ENCODE data around the gene HIVEP3.

Gene HIVEP3

GRCh38 chr1:41894101-41894807 is 24.5 kb downstream of the HIVEP3 start:
- no peak for DNase-seq (ENCODE audit: low spot score)

DNA sequence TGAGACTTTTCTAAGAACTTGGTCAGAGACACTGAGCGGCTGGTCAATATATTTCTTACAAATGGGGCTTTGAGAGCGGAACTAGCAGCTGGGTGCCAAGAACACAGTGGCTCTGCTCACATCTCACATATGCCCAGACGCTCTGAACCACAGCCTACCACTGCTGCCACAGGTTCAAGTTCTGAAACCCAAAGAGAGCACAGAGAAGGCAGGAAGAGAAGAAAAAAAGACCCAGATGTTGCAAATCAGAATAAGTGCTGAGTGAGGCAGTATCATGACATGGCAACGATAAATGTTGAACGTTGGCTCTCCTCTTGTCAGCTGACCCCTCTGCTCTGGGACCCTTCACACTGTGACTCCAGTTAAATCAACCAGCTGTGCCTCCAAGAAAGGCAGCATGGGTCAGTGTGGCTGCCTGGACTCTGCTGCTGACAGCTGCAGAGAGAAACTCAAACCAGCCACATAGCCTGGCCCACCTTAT is 26.4 kb downstream of the HIVEP3 start:
- DNase-seq (ENCODE audit: low spot score), result no peak

GRCh38 chr1:41891199-41891896 is 27.4 kb downstream of the HIVEP3 start:
- DNase-seq (ENCODE audit: low spot score), result no peak

- DNase-seq (ENCODE audit: low spot score), result peak; percentile 18
Observed at GRCh38 chr1:41890825-41891198, 27.9 kb downstream of the HIVEP3 start.

DNA sequence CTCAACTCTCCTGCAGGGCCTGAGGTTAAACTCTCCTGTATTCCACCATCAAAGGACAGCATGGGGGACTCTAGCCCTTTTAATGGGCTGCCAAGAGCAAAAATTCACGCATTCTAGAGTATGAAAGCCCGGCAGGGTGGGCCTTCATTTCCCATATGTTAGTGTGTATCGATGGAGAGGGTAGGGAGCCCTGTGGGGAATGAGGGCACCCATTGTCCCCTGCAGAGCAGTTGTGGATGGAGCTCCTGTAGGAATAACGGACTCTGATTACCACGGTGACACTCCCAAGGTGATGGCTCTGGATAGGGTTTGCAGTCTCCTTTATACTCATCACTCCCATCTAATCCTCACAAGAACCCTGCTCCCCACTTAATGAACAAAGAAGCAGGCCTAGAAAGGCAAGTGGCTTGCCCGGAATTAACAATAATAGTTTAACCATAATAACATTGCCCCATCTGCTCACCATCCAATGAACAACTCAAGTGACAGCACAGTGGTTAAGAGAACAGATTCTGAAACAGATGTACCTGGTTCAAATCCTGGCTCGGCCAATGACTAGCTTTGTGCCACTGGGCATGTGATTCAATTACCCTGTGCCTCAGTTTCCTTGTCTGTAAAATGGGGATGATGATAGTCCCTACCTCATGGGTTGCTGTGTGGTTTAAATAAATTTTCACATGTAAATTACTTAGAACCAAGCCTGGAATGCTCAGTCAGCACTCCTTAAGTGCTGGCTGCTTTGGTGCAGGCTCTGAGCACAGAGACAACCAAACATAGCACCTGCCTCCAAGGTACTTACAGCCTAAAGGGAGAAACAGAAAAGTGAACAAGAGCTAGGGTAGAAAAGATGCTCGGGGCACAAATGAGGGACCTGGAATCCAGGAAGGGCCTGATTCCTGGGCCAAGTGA is 29.0 kb downstream of the HIVEP3 start:
- DNase-seq (ENCODE audit: low spot score), result no peak

DNA sequence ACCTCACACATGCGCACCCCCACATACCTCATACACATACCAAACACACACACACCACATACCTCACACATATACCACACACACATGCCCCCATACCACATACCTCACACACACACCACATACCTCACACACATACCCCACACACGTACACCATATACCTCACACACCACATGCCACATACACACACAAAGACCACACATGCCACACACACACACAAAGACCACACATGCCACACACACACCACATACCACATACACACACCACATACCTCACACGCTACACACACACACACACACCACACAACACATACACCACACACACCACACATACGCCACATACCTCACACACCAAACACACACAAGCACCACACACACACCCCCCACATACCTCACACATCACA is 30.0 kb downstream of the HIVEP3 start:
- DNase-seq (ENCODE audit: low spot score), result no peak

DNA sequence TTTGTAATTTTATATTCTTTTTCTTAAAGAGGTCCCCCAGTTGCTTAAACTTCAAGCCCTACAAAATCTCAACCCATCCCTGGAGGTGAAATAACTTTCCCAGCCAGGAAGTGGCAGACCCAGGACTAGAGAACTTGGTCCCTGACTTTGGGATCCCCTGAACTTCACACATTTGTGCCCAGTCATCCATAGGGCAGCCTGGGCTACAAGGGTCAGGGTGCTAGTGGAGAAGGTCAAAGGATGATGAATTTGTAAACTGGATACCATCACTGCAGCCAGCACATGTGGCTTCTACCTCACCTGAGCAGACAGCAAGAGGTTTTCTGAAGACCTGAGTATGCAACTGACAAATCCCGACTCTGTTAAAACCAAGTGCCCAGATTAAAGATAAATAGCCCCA is 31.4 kb downstream of the HIVEP3 start:
- DNase-seq (ENCODE audit: low spot score), result no peak

- DNase-seq (ENCODE audit: low spot score), result no peak
Observed at GRCh38 chr1:41884256-41885230, 34.2 kb downstream of the HIVEP3 start.

GRCh38 chr1:41883507-41883906 is 35.2 kb downstream of the HIVEP3 start:
- DNase-seq (ENCODE audit: low spot score), result no peak

- no peak for DNase-seq (ENCODE audit: low spot score)
Observed at GRCh38 chr1:41882486-41882885, 36.2 kb downstream of the HIVEP3 start.

- no peak for DNase-seq (ENCODE audit: low spot score)
Observed at GRCh38 chr1:41882068-41882477, 36.6 kb downstream of the HIVEP3 start.

DNA sequence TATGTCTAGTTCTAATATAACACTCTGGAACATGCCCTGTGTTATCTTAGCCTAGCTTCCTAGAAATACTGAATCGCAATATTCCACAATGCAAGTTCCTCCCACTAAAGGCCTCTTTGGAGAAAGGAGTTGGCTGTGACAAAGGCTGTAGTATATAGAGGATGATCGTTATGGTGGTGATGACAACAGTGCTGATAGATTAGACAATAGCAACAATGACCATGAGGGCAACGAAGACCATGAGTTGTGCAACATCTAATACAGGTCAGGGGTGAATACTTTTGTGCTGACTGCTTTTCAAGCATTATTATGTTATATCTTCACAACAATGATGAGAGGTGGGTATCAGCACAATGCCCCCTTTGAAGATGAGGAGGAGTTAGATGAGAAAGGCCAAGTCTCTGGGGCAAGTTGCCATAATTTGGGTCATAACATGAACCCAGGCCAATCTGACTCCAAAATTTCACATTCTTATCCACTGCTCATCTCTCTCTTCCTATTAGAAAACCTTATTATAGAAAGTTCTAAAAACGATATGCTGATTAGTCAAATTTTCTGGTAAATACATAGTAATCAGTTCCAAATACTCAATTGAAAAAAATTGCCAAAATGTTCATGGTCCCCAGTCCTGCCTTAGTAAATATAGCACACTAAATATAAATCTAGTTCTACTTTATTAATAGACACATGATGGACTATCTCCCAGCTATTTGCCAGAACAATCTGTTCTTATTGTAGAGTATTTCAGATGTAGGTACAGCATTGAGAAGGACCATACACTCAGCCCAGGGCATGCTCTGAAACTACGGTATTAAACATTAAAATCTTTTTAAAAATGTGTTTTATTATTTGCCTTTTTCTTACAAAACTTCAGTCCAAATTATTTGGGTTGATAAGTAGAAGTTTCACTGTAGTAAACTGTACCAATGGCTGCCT is 37.5 kb downstream of the HIVEP3 start:
- no peak for DNase-seq (ENCODE audit: low spot score)

DNA sequence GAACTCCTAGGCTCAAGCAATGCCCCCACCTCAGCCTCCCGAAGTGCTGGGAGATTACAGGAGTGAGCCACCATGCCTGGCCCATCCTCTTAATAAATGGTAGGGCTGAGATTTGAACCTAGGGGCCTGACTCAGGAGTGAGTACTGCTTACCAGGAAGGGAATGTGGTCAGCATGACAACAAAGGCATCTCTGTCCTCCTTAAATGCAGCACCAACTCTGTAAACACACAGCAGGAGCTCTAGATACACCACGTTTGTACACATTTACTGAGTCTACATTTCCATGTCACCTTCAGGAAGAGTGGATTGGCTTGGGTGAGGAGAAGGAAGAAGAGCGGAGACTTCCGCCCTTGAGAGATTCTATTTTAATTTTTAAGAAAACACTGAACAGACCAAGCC is 38.5 kb downstream of the HIVEP3 start:
- DNase-seq (ENCODE audit: low spot score), result no peak

GRCh38 chr1:41879617-41880016 is 39.1 kb downstream of the HIVEP3 start:
- DNase-seq (ENCODE audit: low spot score), result no peak

DNA sequence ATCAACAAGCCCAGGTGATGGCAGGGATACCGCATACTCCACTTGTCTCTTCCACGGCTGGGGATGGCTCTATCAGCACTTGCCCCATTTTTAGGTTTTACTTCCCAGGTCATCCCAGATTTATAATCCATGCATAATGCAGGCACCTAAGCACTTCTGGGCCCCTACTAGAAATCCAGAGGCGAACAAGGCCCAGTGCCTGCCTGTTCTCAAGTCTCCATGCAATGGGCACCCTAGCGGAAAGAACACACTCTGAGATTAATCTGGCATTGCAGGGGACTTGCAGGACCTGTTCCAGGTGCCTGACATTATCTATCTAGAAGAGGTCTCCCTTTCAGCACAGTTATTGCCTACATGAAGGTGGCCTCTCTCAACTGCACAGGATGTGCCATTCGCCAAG is 39.8 kb downstream of the HIVEP3 start:
- no peak for DNase-seq (ENCODE audit: low spot score)

GRCh38 chr1:41878495-41878894 is 40.2 kb downstream of the HIVEP3 start:
- DNase-seq (ENCODE audit: low spot score), result no peak

DNA sequence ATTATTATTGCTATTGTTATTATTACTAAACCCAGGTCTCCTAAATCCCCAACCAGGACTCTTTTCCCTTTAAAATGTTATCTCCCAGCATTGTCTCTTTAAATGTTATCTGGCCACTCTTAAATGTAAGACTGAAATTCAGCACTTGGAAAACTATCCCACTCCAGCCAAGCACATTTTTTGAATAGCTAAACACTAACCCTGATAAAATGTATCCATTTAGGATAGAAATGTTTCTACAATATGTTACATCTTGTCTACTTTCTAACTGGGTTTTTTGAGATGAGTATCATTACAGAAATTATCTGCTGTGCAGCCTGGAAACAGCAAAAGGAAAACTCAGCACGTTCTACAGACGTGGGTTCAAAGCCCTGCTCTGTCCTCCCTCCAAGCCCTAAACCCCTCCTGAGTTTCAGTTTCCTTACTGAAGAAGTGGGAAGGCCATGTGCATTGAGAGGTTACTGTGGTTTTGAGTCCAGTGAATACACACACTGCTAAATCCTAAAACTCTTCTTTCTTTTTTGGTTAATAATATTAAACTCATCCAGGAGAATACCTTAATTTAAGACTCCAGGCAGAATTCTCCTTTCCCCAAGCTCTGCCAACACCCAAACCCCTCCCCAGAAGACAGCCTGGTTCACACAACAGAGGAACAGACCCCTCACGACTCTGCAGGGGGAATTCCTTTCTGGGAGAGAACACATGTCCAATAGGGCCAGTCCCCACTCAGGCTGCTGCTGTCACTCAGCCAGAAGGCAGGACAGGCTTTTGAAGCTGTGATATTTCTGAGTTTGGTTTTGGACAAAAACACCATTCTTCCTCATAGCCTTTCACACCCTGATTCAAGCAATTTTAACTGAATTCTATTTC is 41.9 kb downstream of the HIVEP3 start:
- peak; percentile 13 for DNase-seq (ENCODE audit: low spot score)

GRCh38 chr1:41875487-41875886 is 43.2 kb downstream of the HIVEP3 start:
- no peak for DNase-seq (ENCODE audit: low spot score)

DNA sequence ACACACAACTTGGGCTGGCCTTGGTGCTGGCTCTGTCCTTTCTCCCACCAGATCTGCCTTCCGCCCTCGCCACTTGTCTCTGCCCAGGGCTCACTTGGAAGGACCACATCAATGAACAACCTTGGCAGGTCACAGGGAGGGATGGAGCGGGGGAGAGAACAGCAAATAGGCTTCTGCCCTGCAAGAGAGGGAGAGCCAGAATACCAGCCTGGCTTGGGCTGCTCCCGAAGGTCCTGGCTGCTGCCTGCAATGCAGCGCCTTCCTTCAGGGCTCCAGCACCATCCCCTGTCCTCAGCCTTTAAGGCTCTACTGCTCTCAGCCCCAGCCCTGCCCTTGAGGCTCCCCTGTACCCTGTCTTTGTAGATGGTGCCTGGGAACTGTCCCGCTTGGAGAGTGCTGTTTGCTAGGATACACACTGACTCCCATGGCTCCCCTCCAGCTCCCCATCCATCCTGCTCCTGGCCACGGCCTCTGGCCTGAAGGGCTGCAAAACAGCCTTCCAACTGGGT is 43.8 kb downstream of the HIVEP3 start:
- peak; percentile 26 for DNase-seq (ENCODE audit: low spot score)

Data from globus pallidus (tissue), 1 donor.